Measurements from ENCODE around the gene FAR2.

DNA sequence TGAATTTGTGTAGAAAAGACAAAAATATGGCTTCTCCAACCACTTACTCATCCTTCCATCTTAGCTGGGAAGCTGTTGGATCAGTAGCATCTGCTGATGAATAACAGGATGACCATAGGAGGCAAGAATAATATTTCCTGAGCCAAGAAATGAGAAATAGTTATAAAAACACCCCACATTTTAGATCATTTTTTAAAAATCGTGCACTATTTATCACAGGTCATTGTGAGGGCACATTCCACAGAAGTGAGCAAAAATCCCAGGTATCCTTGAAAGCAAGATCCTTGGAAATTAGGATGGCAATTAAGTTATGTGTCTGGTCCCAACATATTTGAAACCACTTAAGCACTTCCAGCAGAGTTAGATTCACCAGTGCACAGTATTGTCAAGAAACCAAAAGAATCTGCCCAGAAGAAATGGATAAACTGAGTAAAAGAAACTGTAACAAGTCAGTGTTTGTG lies 8.4 kb downstream of the FAR2 start:
- TF ChIP-seq, protein P1, sequence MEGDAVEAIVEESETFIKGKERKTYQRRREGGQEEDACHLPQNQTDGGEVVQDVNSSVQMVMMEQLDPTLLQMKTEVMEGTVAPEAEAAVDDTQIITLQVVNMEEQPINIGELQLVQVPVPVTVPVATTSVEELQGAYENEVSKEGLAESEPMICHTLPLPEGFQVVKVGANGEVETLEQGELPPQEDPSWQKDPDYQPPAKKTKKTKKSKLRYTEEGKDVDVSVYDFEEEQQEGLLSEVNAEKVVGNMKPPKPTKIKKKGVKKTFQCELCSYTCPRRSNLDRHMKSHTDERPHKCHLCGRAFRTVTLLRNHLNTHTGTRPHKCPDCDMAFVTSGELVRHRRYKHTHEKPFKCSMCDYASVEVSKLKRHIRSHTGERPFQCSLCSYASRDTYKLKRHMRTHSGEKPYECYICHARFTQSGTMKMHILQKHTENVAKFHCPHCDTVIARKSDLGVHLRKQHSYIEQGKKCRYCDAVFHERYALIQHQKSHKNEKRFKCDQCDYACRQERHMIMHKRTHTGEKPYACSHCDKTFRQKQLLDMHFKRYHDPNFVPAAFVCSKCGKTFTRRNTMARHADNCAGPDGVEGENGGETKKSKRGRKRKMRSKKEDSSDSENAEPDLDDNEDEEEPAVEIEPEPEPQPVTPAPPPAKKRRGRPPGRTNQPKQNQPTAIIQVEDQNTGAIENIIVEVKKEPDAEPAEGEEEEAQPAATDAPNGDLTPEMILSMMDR (IDR thresholded peaks at IDR 0.05): no peak
- no peak for TF ChIP-seq POLR2A (IDR thresholded peaks at IDR 0.05)

Measured in testis (tissue), 2 donors.